ENCODE measurements around the gene PFN3. TPM values are rescaled to one million over a fixed set of nuclear protein-coding genes. Genes with fewer than 3 reads are reported as not detected.

Gene PFN3
- polyA plus RNA-seq, 1 donor (not counting 4 experiments of a cell fraction or from before 2014, with no cell fraction given), result not detected

DNA sequence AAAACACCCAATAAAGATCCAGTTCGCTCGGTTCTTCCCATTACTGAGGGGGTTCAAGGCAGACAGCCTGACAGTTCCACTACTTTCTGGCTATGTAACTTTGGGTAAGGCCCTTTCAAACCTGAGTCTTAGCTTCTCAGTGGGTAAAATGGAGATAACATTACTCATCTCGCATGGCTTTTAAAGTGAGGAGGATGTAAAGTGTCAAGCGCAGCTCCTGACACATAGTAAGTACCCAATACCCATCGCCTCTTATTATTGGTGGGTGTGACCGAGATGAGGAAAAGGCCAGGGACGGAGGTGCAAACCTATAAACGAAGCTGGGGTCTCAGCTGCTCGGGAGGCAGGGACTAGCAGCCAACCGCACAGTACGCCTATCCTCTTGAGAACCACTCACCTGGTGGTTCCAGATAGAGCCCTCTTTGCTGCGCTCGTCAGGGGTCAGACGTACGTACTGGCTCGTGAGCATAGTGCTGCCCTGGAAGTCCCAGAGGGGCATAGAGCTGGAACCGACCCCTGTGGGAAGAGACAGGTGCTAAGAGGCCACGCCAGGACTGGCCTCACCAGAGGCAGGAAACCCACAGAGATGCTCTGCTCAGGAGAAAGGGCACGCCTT is 49.6 kb downstream of the PFN3 start:
- no peak for FAIRE-seq
- H3K4me3 ChIP-seq (ENCODE audit: control insufficient read depth in 2 of 3, extremely low read depth in 1 of 3, insufficient read depth in 2 of 3, low read depth in 1 of 3, low read length in 3 of 3), result peak overlapping the region; percentile 87 to 95 (median 92)
- no peak for DNase-seq (ENCODE audit: low read depth, low spot score)
- H3K4me2 ChIP-seq (ENCODE audit: control insufficient read depth, extremely low read depth, insufficient read depth, low read depth, low read length), result peak overlapping the region; percentile 95
- H4K20me1 ChIP-seq (ENCODE audit: control insufficient read depth, extremely low read depth, insufficient read depth, low read length), result peaks cover 4% of the 10 kb centered on the region
- H3K9ac ChIP-seq (ENCODE audit: control insufficient read depth, extremely low read depth, insufficient read depth, low read length), result peak overlapping the region; percentile 98
- no peaks in the 10 kb centered on the region for H3K9me1 ChIP-seq (ENCODE audit: control insufficient read depth, extremely low read depth, insufficient read depth, low read length)
- H3K79me2 ChIP-seq (ENCODE audit: control insufficient read depth, insufficient read depth, low read length), result peaks cover 53% of the 10 kb centered on the region
- H2AFZ ChIP-seq (ENCODE audit: control insufficient read depth, low read length), result peak overlapping the region; percentile 96
- peak overlapping the region; percentile 95 for H3K27ac ChIP-seq (ENCODE audit: control insufficient read depth, insufficient read depth, low read length)
- no peaks in the 10 kb centered on the region for H3K27me3 ChIP-seq (ENCODE audit: control insufficient read depth, extremely low read depth, insufficient read depth, low read length)
- H3K36me3 ChIP-seq (ENCODE audit: control insufficient read depth in 2 of 2, extremely low read depth in 1 of 2, insufficient read depth in 2 of 2, low read length in 2 of 2), result peaks cover 7 to 23% of the 10 kb centered on the region in 2 experiments
- TF ChIP-seq EZH2 (IDR thresholded peaks at IDR 0.05; ENCODE audit: low read length) (no peak), CTCF (optimal IDR thresholded peaks at IDR 0.05 in 1 of 3, IDR thresholded peaks at IDR 0.05 in 1 of 3, conservative IDR thresholded peaks at IDR 0.05 in 1 of 3; ENCODE audit: extremely low read depth in 1 of 3, insufficient read depth in 2 of 3, low read length in 3 of 3) (no peak)
- no peaks in the 10 kb centered on the region for H3K9me3 ChIP-seq (ENCODE audit: control insufficient read depth, low read depth, low read length)
- dilution Hi-C loops (cut with MboI; ENCODE audit: extremely low pct_ligation_motif_present, low sequenced_read_pairs), result no loop called here
- peaks cover 25% of the 10 kb centered on the region for H3K4me1 ChIP-seq (ENCODE audit: control insufficient read depth, extremely low read depth, insufficient read depth, low read length)

Other genes with a start within 250 kb of the PFN3 start
- gene RAB24, start 96.9 kb downstream of the PFN3 start, polyA plus RNA-seq, result 20.0 to 40.1 TPM (median 22.4 TPM) in 3 replicates
- gene PRELID1, start 96.9 kb downstream of the PFN3 start, polyA plus RNA-seq, result 245 to 280 TPM (median 248 TPM) in 3 replicates
- 0.69 to 1.2 TPM (median 0.97 TPM) in 3 replicates for gene MXD3, start 88.8 kb downstream of the PFN3 start, polyA plus RNA-seq
- gene LMAN2, start 49.0 kb downstream of the PFN3 start, polyA plus RNA-seq, result 105 to 147 TPM (median 146 TPM) in 3 replicates
- 8.6 to 10.6 TPM (median 9.3 TPM) in 3 replicates for gene RGS14, start 42.7 kb downstream of the PFN3 start, polyA plus RNA-seq
- 0.02 to 0.07 TPM (median 0.06 TPM) in 3 replicates for gene SLC34A1, start 16.2 kb downstream of the PFN3 start, polyA plus RNA-seq
- 6.0 to 11.2 TPM (median 7.7 TPM) in 3 replicates for gene F12, start 8.9 kb upstream of the PFN3 start, polyA plus RNA-seq
- gene GRK6, start 26.0 kb upstream of the PFN3 start, polyA plus RNA-seq, result 23.4 to 38.5 TPM (median 29.9 TPM) in 3 replicates
- 1.1 to 4.7 TPM (median 4.3 TPM) in 3 replicates for gene PRR7, start 46.2 kb upstream of the PFN3 start, polyA plus RNA-seq
- 57.2 to 73.4 TPM (median 59.4 TPM) in 3 replicates for gene DBN1, start 73.0 kb upstream of the PFN3 start, polyA plus RNA-seq
- gene PDLIM7, start 96.9 kb upstream of the PFN3 start, polyA plus RNA-seq, result 48.5 to 83.6 TPM (median 60.5 TPM) in 3 replicates
- 1.5 to 3.6 TPM (median 1.7 TPM) in 3 replicates for gene DOK3, start 109.2 kb upstream of the PFN3 start, polyA plus RNA-seq
- 71.3 to 95.8 TPM (median 81.7 TPM) in 3 replicates for gene DDX41, start 116.3 kb upstream of the PFN3 start, polyA plus RNA-seq
- 21.9 to 43.6 TPM (median 27.5 TPM) in 3 replicates for gene FAM193B, start 153.9 kb upstream of the PFN3 start, polyA plus RNA-seq
- gene TMED9, start 191.5 kb upstream of the PFN3 start, polyA plus RNA-seq, result 247 to 341 TPM (median 276 TPM) in 3 replicates
- gene B4GALT7, start 199.5 kb upstream of the PFN3 start, polyA plus RNA-seq, result 15.7 to 34.9 TPM (median 19.6 TPM) in 3 replicates

Measured in keratinocyte (primary cell).